ENCODE measurements around the gene DLX3. TPM values are rescaled to one million over a fixed set of nuclear protein-coding genes. Genes with fewer than 3 reads are reported as not detected.
A peak's percentile ranks its signal among the peaks of the same experiment; 100 is the strongest.

Gene DLX3
- polyA plus RNA-seq, 3 donors: not detected

- Histone ChIP-seq H3K36me3 (replicated peaks in 1 of 2; ENCODE audit: control insufficient read depth in 1 of 2, insufficient read depth in 2 of 2, low read length in 2 of 2) (no peaks in the 10 kb centered on the region), H3K4me1 (ENCODE audit: control insufficient read depth in 1 of 2, insufficient read depth in 2 of 2, low read length in 2 of 2) (no peaks in the 10 kb centered on the region), H4K20me1 (ENCODE audit: insufficient read depth, low read length) (no peaks in the 10 kb centered on the region), H3K79me2 (ENCODE audit: insufficient read depth, low read length) (no peaks in the 10 kb centered on the region), H3K4me2 (replicated peaks; ENCODE audit: extremely low read depth, low read length, poor library complexity, severe bottlenecking) (no peak overlapping the region), H3K27ac (ENCODE audit: low read depth in 1 of 2, low read length in 2 of 2) (no peak overlapping the region), H3K4me3 (replicated peaks in 1 of 3; ENCODE audit: low read depth in 2 of 3, low read length in 3 of 3) (no peak overlapping the region), H3K9ac (ENCODE audit: insufficient read depth, low read length, poor library complexity, severe bottlenecking) (no peak overlapping the region), H3K9me3 (replicated peaks in 1 of 2; ENCODE audit: control insufficient read depth in 1 of 2, insufficient read depth in 1 of 2, low read length in 2 of 2) (no peaks in the 10 kb centered on the region), H3K27me3 (ENCODE audit: control insufficient read depth in 2 of 2, insufficient read depth in 2 of 2, low read length in 2 of 2) (peaks cover 7 to 57% of the 10 kb centered on the region in 2 donors), H2AFZ (ENCODE audit: insufficient read depth, low read depth, low read length, poor library complexity, severe bottlenecking) (no peak overlapping the region)
- Mint-ChIP-seq H3K27ac (peak overlapping the region in 1 of 7 donors; percentile 53), H3K9me3 (peaks cover 0 to 4% (median 0%) of the 10 kb centered on the region in 7 donors), H3K36me3 (no peaks in the 10 kb centered on the region), H3K4me1 (peaks cover 6% of the 10 kb centered on the region), H3K27me3 (ENCODE audit: low read depth in 3 of 3) (peaks cover 53 to 78% (median 64%) of the 10 kb centered on the region in 3 donors), H3K4me3 (peak overlapping the region in 1 of 2 donors; percentile 46)
- no peak for TF ChIP-seq CTCF (IDR thresholded peaks at IDR 0.05)
- no peak for DNase-seq
- WGBS (ENCODE audit: insufficient coverage): 69% methylated on average over 4 of the region's 8 CpGs
- intact Hi-C loops (cut with micrococcal nuclease): loop anchor here (1.0 kb wide), 2 partner anchors 43 to 45 kb away; no protein-coding TSS in a partner anchor
Observed at GRCh38 chr17:49952912-49953497, 42.0 kb downstream of the DLX3 start.

- Mint-ChIP-seq H3K9me3 (peaks cover 0 to 4% (median 0%) of the 10 kb centered on the region in 7 donors), H3K27me3 (ENCODE audit: low read depth in 3 of 3) (peaks cover 53 to 76% (median 59%) of the 10 kb centered on the region in 3 donors), H3K4me3 (peak overlapping the region in 1 of 2 donors; percentile 60), H3K27ac (no peak overlapping the region), H3K4me1 (peaks cover 6% of the 10 kb centered on the region), H3K36me3 (no peaks in the 10 kb centered on the region)
- peak; percentile 96 for TF ChIP-seq CTCF (IDR thresholded peaks at IDR 0.05)
- peak; percentile 65 to 73 (median 70) for DNase-seq
- 45% methylated on average over 5 of the region's 7 CpGs for WGBS (ENCODE audit: insufficient coverage)
- no peaks in the 10 kb centered on the region for H3K4me1 ChIP-seq (ENCODE audit: control insufficient read depth in 1 of 2, insufficient read depth in 2 of 2, low read length in 2 of 2)
- no peak overlapping the region for H3K4me3 ChIP-seq (replicated peaks in 1 of 3; ENCODE audit: low read depth in 2 of 3, low read length in 3 of 3)
- no peak overlapping the region for H3K4me2 ChIP-seq (replicated peaks; ENCODE audit: extremely low read depth, low read length, poor library complexity, severe bottlenecking)
- no peak overlapping the region for H3K27ac ChIP-seq (ENCODE audit: low read depth in 1 of 2, low read length in 2 of 2)
- H3K9ac ChIP-seq (ENCODE audit: insufficient read depth, low read length, poor library complexity, severe bottlenecking): no peak overlapping the region
- no peaks in the 10 kb centered on the region for H3K9me3 ChIP-seq (replicated peaks in 1 of 2; ENCODE audit: control insufficient read depth in 1 of 2, insufficient read depth in 1 of 2, low read length in 2 of 2)
- no peak overlapping the region for H2AFZ ChIP-seq (ENCODE audit: insufficient read depth, low read depth, low read length, poor library complexity, severe bottlenecking)
- no peaks in the 10 kb centered on the region for H3K79me2 ChIP-seq (ENCODE audit: insufficient read depth, low read length)
- H4K20me1 ChIP-seq (ENCODE audit: insufficient read depth, low read length): no peaks in the 10 kb centered on the region
- H3K27me3 ChIP-seq (ENCODE audit: control insufficient read depth in 2 of 2, insufficient read depth in 2 of 2, low read length in 2 of 2): peaks cover 7 to 55% of the 10 kb centered on the region in 2 donors
- intact Hi-C loops (cut with micrococcal nuclease): loop anchor here (1.0 kb wide), 2 partner anchors 44 to 46 kb away; no protein-coding TSS in a partner anchor
- H3K36me3 ChIP-seq (replicated peaks in 1 of 2; ENCODE audit: control insufficient read depth in 1 of 2, insufficient read depth in 2 of 2, low read length in 2 of 2): no peaks in the 10 kb centered on the region
Observed at GRCh38 chr17:49952209-49952911, 42.7 kb downstream of the DLX3 start.
